ENCODE measurements around the gene CCDC9.
"Not testable (repeated sequence)": the region's sequence is repeated elsewhere in the genome, so short reads cannot be mapped to it uniquely, and the experiment has no call there.

Gene CCDC9

DNA sequence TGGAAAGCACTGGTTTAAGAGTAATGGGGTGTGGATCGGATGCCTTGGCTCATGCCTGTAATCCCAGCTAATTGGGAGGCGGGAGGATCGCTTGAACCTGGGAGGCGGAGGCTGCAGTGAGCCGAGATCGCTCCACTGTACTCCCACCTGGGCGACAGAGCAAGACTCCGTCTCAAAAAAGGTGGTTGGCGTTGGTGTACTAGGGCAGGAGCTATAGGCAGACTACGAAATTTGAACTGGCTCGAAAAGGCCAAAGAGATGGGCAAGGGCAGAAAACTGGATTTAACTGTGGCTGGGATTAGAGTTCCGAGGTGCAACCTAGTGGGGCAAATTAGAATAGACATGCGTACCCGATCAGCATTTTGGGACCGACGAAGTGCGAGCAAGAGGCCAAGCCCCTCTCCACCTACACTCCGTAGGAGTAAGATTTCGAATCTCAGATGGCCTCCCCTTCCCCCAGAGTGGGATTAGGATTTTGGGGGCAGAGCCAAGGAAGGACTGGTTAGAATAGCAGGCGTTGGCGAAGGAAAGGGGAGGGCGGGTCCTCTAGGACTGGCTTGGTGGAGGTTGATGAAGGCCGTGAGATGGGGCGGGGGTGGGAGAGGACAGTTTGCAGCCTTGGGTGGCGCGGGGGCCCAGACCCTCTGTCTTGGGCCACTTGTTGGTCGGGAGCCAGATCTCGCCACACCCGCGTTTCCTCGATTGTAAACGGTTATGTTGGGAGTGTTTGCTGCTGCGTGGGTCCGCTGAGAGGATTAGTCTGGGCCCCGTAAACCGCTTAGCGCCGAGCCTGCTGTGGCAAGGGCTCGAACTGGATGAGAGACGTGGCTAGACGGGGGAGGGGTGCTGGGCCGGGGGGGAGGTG is 16.4 kb downstream of the CCDC9 start:
- no peak for DNase-seq (ENCODE audit: low read depth in 2 of 2)
- H3K4me3 ChIP-seq (replicated peaks in 1 of 2; ENCODE audit: low read depth in 2 of 2, low read length in 2 of 2) = peak overlapping the region; percentile 63 to 74

DNA sequence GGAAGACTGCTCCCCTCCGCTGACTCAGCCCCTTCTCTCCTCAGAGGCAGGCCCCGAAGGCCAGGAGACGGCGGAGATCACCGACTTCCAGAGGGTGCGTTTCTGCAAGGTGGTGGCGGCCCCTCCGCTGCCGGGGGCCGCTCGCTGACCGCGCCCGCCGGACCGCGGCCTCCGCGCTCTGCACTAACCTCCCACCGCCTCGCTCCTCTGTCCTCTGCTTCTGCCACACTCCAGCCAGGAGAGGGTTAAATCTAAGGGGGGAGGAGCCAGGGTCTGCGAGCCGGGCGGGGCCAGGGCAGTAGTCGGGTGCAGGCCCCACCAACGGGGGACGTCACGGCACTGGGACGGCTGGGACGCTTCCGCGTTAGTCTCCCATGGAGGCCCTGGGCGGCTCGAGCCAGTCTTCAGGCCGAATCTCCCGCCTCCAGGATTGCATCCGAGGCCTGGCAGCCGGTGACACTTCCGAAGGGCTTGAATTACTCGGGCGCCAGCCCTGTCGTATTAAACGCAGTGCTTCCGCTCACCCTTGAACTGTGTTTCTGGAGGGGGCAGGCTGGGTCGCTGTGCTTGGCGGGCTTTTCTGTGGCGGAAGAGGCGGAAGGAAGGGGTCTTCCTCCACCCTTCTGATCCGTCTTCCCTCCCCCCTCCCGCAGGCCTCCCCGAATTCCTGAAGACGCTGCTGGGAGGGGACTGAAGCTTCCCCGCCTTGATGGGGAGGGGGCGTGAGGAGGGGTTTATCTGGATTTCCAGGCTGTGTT is 17.2 kb downstream of the CCDC9 start:
- TF ChIP-seq, protein P1, sequence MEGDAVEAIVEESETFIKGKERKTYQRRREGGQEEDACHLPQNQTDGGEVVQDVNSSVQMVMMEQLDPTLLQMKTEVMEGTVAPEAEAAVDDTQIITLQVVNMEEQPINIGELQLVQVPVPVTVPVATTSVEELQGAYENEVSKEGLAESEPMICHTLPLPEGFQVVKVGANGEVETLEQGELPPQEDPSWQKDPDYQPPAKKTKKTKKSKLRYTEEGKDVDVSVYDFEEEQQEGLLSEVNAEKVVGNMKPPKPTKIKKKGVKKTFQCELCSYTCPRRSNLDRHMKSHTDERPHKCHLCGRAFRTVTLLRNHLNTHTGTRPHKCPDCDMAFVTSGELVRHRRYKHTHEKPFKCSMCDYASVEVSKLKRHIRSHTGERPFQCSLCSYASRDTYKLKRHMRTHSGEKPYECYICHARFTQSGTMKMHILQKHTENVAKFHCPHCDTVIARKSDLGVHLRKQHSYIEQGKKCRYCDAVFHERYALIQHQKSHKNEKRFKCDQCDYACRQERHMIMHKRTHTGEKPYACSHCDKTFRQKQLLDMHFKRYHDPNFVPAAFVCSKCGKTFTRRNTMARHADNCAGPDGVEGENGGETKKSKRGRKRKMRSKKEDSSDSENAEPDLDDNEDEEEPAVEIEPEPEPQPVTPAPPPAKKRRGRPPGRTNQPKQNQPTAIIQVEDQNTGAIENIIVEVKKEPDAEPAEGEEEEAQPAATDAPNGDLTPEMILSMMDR (IDR thresholded peaks at IDR 0.05; ENCODE audit: low read depth, low read length) = no peak
- DNase-seq (ENCODE audit: low read depth in 2 of 2) = peak; percentile 93 to 96
- H3K4me3 ChIP-seq (replicated peaks in 1 of 2; ENCODE audit: low read depth in 2 of 2, low read length in 2 of 2) = peak overlapping the region; percentile 63 to 74

More for the DNA sequence above, 16.4 kb downstream of the CCDC9 start:
- TF ChIP-seq, protein P1 (IDR thresholded peaks at IDR 0.05; ENCODE audit: low read depth, low read length) = no peak

DNA sequence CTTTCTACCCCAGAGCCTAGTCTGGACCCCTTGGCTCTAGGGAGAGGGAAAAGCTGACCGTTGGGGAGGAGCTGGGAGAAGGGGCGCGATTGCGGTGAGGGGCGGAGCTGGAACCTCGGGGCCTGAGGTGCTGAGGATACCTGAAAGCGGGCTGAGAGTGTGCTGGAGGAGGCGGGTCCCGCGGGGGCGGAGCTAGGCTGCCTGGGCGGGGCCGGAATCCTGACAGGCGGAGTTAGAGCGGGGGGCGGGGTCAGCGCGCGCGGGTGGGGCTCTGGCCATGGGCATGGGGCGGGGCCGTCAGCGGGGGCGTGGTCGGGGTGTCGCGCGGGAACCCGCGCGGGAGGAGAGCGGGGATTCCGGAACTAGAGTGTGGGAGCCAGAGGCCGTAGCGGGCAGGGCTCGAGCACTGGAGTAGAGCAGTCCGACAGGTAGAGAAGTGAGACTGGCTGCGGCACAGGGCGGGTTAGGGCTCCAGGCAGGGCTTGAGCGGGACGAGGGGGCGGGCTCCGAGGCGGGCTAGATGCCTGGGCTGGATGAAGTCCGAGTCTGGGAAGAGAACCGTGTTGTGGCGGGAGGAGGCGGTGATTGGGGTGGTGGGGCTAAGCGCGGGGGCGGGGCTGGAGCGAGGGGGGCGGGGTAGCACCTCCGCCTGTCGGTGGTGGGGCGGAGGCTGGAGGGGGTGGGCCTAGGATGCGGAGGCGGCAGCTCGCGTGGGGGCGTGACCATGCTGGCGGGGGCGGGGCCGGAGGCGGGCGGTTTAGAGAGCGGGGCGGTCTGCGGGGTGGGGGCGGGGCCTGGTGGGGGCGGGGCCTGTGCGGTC is 18.0 kb downstream of the CCDC9 start, which contains the start of gene INAFM1:
Gene INAFM1 (plus strand): TSS at position 815 of the 820 bp plus-strand sequence. CDS start 35 bp downstream, outside the sequence.
- TF ChIP-seq, protein P1 (IDR thresholded peaks at IDR 0.05; ENCODE audit: low read depth, low read length) = no peak

DNA sequence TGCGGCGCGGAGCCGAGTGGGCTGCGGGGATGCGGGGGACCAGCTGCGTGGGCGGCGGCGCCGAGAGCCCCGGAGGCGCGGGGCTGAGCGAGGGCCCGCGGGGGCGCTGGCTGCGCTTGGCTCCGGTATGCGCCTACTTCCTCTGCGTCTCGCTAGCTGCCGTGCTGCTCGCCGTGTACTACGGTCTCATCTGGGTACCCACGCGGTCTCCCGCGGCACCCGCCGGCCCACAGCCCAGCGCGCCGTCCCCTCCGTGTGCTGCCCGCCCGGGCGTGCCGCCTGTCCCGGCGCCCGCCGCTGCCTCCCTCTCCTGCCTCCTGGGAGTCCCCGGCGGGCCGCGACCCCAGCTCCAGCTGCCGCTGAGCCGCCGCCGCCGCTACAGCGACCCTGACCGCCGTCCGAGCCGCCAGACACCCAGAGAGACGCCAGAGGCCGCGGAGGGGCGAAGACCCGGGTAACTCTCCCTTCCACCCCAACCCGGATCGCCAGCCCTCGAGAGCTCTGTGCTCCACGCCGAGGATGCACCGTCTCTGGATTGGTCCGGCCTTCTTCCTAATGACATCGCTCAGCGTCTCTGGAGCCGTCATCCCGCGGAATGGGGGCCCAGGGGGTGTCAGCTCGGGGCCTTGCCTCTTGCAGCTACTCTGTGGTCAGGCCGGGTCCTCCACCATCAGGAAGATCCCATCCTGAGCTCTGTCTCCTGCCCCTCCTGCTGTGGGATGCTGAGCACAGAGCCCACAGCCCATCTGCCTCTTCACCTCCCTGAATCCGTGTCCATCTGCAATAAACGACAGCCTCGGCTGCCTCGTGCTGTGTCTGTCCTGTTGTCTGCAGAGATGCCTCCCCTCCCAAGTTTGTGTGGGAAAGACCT is 18.8 kb downstream of the CCDC9 start:
- TF ChIP-seq, protein P1 (IDR thresholded peaks at IDR 0.05; ENCODE audit: low read depth, low read length) = no peak
- peak; percentile 24 to 31 for DNase-seq (ENCODE audit: low read depth in 2 of 2)
- H3K4me3 ChIP-seq (replicated peaks in 1 of 2; ENCODE audit: low read depth in 2 of 2, low read length in 2 of 2) = peak overlapping the region; percentile 51 to 53

More for the DNA sequence above, 18.0 kb downstream of the CCDC9 start, which contains the start of gene INAFM1:
- peak; percentile 95 to 97 for DNase-seq (ENCODE audit: low read depth in 2 of 2)
- peak within 1 kb of the TSS; percentile 68 to 74 for H3K4me3 ChIP-seq (replicated peaks in 1 of 2; ENCODE audit: low read depth in 2 of 2, low read length in 2 of 2)

DNA sequence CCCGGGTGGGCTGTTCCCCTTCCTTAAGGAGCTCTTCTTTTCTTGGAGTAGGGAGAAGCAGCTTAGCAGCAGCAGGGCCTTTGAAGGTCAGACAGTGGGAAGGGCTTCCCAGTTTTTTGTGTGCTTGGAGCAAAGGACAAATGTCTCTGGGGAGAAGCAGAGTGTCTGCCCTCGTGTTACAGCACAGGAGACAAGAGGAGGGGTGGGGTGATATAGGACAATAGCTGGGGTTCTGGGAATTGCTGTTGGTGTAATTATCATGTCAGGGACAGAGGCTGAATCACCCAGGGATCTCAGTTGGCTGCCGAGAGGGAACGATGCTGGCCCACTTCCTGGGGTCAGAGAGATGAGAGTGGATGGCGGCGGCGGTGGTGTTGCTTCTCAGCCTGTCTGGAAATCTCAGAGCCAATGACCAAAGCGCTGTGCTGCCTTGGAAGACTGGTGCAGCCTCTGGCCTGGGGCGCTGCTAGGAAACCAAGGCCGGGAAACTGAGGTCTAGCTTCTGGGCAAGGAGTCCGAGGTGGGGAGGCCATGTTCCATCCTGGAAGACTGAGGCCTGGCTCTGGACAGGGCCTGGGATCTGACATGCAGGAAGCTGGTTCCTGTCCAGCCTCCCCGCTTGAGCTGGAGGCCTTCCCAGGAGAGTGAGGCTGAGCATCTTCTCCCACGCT is 19.6 kb downstream of the CCDC9 start:
- TF ChIP-seq, protein P1 (IDR thresholded peaks at IDR 0.05; ENCODE audit: low read depth, low read length) = no peak
- peak; percentile 64 to 78 for DNase-seq (ENCODE audit: low read depth in 2 of 2)
- H3K4me3 ChIP-seq (replicated peaks in 1 of 2; ENCODE audit: low read depth in 2 of 2, low read length in 2 of 2) = peak overlapping the region; percentile 51 to 53

DNA sequence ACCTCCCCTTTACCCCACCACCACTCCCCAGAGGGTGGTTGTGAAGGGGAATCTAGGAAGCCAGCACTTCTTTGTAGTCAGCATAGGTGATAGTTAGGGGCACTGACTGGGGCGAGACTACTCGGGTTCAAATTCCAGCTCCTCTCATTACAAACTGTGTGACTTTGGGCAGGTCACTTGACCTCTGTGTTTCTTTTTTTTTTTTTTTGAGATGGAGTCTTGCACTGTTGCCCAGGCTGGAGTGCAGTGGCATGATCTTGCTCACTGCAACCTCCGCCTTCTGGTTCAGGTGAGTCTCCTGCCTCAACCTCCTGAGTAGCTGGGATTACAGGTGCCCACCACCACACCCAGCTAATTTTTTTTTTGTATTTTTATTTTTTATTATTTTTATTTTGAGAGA is 20.2 kb downstream of the CCDC9 start:
- H3K4me3 ChIP-seq (replicated peaks in 1 of 2; ENCODE audit: low read depth in 2 of 2, low read length in 2 of 2) = not testable (repeated sequence)

More for the DNA sequence above, 20.2 kb downstream of the CCDC9 start:
- not testable (repeated sequence) for DNase-seq (ENCODE audit: low read depth in 2 of 2)

All from cardiac fibroblast (primary cell).